Loucy (cell line): Measurements from ENCODE around the gene RAPGEF5.

Experiments
- H2AFZ ChIP-seq: fragments of 200-600 bp; sonication (generic); 2 replicates; pipeline ENCODE4 v1.6.0; 2016; ENCODE audit warnings: antibody characterized with exemption, mild to moderate bottlenecking, low read length, moderate library complexity
- H3F3A ChIP-seq: fragments of 200-600 bp; 2 replicates; pipeline ENCODE4 v1.6.0; 2016; ENCODE audit warnings: antibody characterized with exemption, low read depth, mild to moderate bottlenecking
- H3K27me3 ChIP-seq: fragments of 200-600 bp; sonication (generic); 2 replicates; pipeline ENCODE4 v1.6.1; 2014; ENCODE audit warnings: low read length, mild to moderate bottlenecking; ENCODE audit not compliant: insufficient read depth, poor library complexity, severe bottlenecking
- H3K36me3 ChIP-seq: fragments of 200-600 bp; sonication (generic); 2 replicates; pipeline ENCODE4 v1.6.1; 2016; ENCODE audit warnings: low read length; ENCODE audit not compliant: insufficient read depth
- H3K4me1 ChIP-seq: fragments of 200-600 bp; sonication (generic); 2 replicates; pipeline ENCODE4 v1.5.1; 2014; ENCODE audit warnings: low read length, mild to moderate bottlenecking; ENCODE audit not compliant: insufficient read depth, poor library complexity, severe bottlenecking
- H3K4me2 ChIP-seq: fragments of 200-600 bp; sonication (generic); 2 replicates; pipeline ENCODE4 v1.6.0; 2014; ENCODE audit warnings: antibody characterized with exemption, low read length, low read depth, mild to moderate bottlenecking; ENCODE audit not compliant: poor library complexity, severe bottlenecking
- H3K4me3 ChIP-seq: fragments of 200-600 bp; sonication (generic); 2 replicates; pipeline ENCODE4 v1.5.1; 2014; ENCODE audit warnings: low read length, mild to moderate bottlenecking, mixed read lengths; ENCODE audit not compliant: poor library complexity, severe bottlenecking
- H3K79me2 ChIP-seq: fragments of 200-600 bp; sonication (generic); 2 replicates; pipeline ENCODE4 v1.6.1; 2014; ENCODE audit warnings: low read length; ENCODE audit not compliant: insufficient read depth
- H3K9ac ChIP-seq: fragments of 200-600 bp; sonication (generic); 2 replicates; pipeline ENCODE4 v1.6.0; 2014; ENCODE audit warnings: mild to moderate bottlenecking, low read depth, low read length, moderate library complexity; ENCODE audit not compliant: poor library complexity, severe bottlenecking
- H3K9me2 ChIP-seq: fragments of 200-600 bp; sonication (generic); replicated peaks from 2 replicates; pipeline ENCODE4 v1.6.1; 2016; ENCODE audit warnings: low read depth, low read length, mixed read lengths
- H3K9me3 ChIP-seq: fragments of 200-600 bp; sonication (generic); 2 replicates; pipeline ENCODE4 v1.6.1; 2014; ENCODE audit warnings: mild to moderate bottlenecking, antibody characterized with exemption, low read length, low read depth; ENCODE audit not compliant: insufficient read depth
- H4K20me1 ChIP-seq: fragments of 200-600 bp; sonication (generic); 2 replicates; pipeline ENCODE4 v1.6.0; 2014; ENCODE audit warnings: antibody characterized with exemption, low read length, mild to moderate bottlenecking; ENCODE audit not compliant: insufficient read depth, poor library complexity, severe bottlenecking
- CTCF ChIP-seq: fragments of 200-600 bp; sonication (generic); conservative IDR thresholded peaks from 2 replicates; pipeline ENCODE4 v1.5.1; 2014; ENCODE audit warnings: mild to moderate bottlenecking, antibody characterized with exemption, low read length
- EZH2phosphoT487 ChIP-seq: fragments of 200-600 bp; IDR thresholded peaks from 2 replicates; pipeline ENCODE4 v1.6.1; 2018; ENCODE audit warnings: antibody characterized with exemption, mild to moderate bottlenecking, moderate library complexity, borderline replicate concordance

Gene RAPGEF5

DNA sequence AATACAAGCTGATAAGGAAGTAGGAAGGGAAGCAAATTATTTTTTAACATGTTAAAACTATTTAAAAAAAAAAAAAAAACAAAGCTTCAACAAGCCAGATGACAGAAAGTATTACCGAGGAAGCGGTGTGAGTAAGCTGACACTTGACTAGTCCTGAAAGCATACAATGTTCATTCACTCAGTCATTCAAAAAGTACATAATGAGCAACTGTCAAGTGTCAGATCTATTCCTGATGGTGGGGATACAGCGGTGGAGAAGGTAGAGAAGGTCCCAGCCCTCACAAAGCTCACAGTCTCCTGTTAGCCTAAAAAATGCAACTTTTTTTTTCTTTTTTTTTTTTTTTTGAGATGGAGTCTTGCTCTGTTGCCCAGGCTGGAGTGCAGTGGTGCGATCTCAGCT, 40.0 kb downstream of the RAPGEF5 start:
- TF ChIP-seq CTCF (no peak), EZH2phosphoT487 (no peak)
- no peak overlapping the region for H3K4me2 ChIP-seq
- no peaks in the 10 kb centered on the region for H4K20me1 ChIP-seq
- H3K27me3 ChIP-seq = no peaks in the 10 kb centered on the region
- peaks cover 20% of the 10 kb centered on the region for H3K36me3 ChIP-seq
- no peaks in the 10 kb centered on the region for H3K9me2 ChIP-seq
- no peaks in the 10 kb centered on the region for H3F3A ChIP-seq
- H3K79me2 ChIP-seq = no peaks in the 10 kb centered on the region
- H3K4me1 ChIP-seq = peaks cover 5% of the 10 kb centered on the region
- no peak overlapping the region for H3K9ac ChIP-seq
- no peak overlapping the region for H2AFZ ChIP-seq
- H3K9me3 ChIP-seq = no peaks in the 10 kb centered on the region
- H3K4me3 ChIP-seq = no peak overlapping the region

GRCh38 chr7:22307816-22308215, 49.1 kb downstream of the RAPGEF5 start:
- H3K4me2 ChIP-seq = no peak overlapping the region
- H4K20me1 ChIP-seq = no peaks in the 10 kb centered on the region
- peaks cover 3% of the 10 kb centered on the region for H3K4me1 ChIP-seq
- H3F3A ChIP-seq = no peaks in the 10 kb centered on the region
- no peaks in the 10 kb centered on the region for H3K27me3 ChIP-seq
- H3K9ac ChIP-seq = no peak overlapping the region
- no peak overlapping the region for H3K4me3 ChIP-seq
- no peaks in the 10 kb centered on the region for H3K79me2 ChIP-seq
- no peak overlapping the region for H2AFZ ChIP-seq
- TF ChIP-seq CTCF (no peak), EZH2phosphoT487 (no peak)
- no peaks in the 10 kb centered on the region for H3K9me2 ChIP-seq
- H3K36me3 ChIP-seq = peaks cover 24% of the 10 kb centered on the region; the same call in 1 of the 2 replicates
- H3K9me3 ChIP-seq = no peaks in the 10 kb centered on the region

- Histone ChIP-seq H3K9me2 (no peaks in the 10 kb centered on the region), H3K9me3 (no peaks in the 10 kb centered on the region), H3K4me3 (no peak overlapping the region), H3K79me2 (no peaks in the 10 kb centered on the region), H3K36me3 (peaks cover 24% of the 10 kb centered on the region; the same call in 1 of the 2 replicates), H4K20me1 (no peaks in the 10 kb centered on the region), H3K9ac (no peak overlapping the region), H3K4me1 (peaks cover 6% of the 10 kb centered on the region), H2AFZ (no peak overlapping the region), H3K27me3 (no peaks in the 10 kb centered on the region), H3F3A (no peaks in the 10 kb centered on the region), H3K4me2 (no peak overlapping the region)
- TF ChIP-seq EZH2phosphoT487 = no peak
- TF ChIP-seq CTCF = no peak
Measured at GRCh38 chr7:22305706-22306105, 51.2 kb downstream of the RAPGEF5 start.
